H1 (cell line): ENCODE results near the gene GBP7. TPM values are rescaled to one million over a fixed set of nuclear protein-coding genes. Genes with fewer than 3 reads are reported as not detected.

Experiments
- CTCF ChIA-PET: fragments of 300-600 bp; sonication (Branson Sonifier 250); formaldehyde crosslinking; loops from one replicate; lab custom pipeline; 2021; ENCODE audit not compliant: partially characterized antibody; lab: Charles Lee
- POLR2A ChIA-PET: fragments of 300-600 bp; sonication (Branson Sonifier 250); formaldehyde crosslinking; loops from one replicate; lab custom pipeline; 2021; ENCODE audit warnings: inconsistent platforms; ENCODE audit not compliant: partially characterized antibody; lab: Charles Lee
- DNase-seq, 2 experiments: peaks; one replicate each; pipeline versions ENCODE4 v3.0.0 to v3.0.0-alpha.2; 2010 to 2022; ENCODE audit warnings: low spot score in 2 of 2, low read depth in 1 of 2, mixed read lengths in 1 of 2
- FAIRE-seq: peaks from 2 replicates; lab custom pipeline; 2011; peaks lifted over from hg19 to GRCh38; lab: Jason Lieb, UNC
- H2AFZ ChIP-seq: 2 replicates; pipeline ENCODE4 v1.8.1; 2012; ENCODE audit warnings: low read length, inconsistent platforms
- H2AK5ac ChIP-seq: 2 replicates; pipeline ENCODE4 v1.6.1; 2013; ENCODE audit warnings: low read depth, low read length
- H2BK120ac ChIP-seq: replicated peaks from 2 replicates; pipeline ENCODE3; 2013; ENCODE audit warnings: low read depth, low read length, inconsistent platforms
- H2BK12ac ChIP-seq: 2 replicates; pipeline ENCODE4 v1.6.1; 2013; ENCODE audit warnings: low read depth, low read length
- H2BK15ac ChIP-seq: 2 replicates; pipeline ENCODE4 v1.6.1; 2013; ENCODE audit warnings: low read length
- H2BK20ac ChIP-seq: 2 replicates; pipeline ENCODE4 v1.6.1; 2013; ENCODE audit warnings: low read length
- H2BK5ac ChIP-seq: 2 replicates; pipeline ENCODE4 v1.6.1; 2013; ENCODE audit warnings: low read depth, low read length
- H3K14ac ChIP-seq: 2 replicates; pipeline ENCODE4 v1.6.1; 2013; ENCODE audit warnings: inconsistent platforms; ENCODE audit not compliant: insufficient read length
- H3K18ac ChIP-seq: 2 replicates; pipeline ENCODE4 v1.6.1; 2013; ENCODE audit warnings: low read length; ENCODE audit errors: extremely low read depth
- H3K23ac ChIP-seq: 2 replicates; pipeline ENCODE4 v1.6.1; 2013; ENCODE audit warnings: inconsistent platforms; ENCODE audit not compliant: insufficient read length
- H3K23me2 ChIP-seq: 2 replicates; pipeline ENCODE4 v1.6.1; 2013; ENCODE audit warnings: low read depth, low read length
- H3K27ac ChIP-seq: 2 replicates; pipeline ENCODE4 v1.6.1; 2011; ENCODE audit warnings: low read depth, low read length, inconsistent platforms
- H3K27me3 ChIP-seq, 4 experiments: replicated peaks in 1 of 4; 1 replicate in 1 of 4; 2 replicates in 3 of 4; pipeline versions ENCODE4 v1.6.1 to v1.8.1; 2011 to 2013; ENCODE audit warnings: low read length in 3 of 4, mild to moderate bottlenecking in 3 of 4, inconsistent platforms in 2 of 4, mixed read lengths in 2 of 4, moderate library complexity in 1 of 4; ENCODE audit not compliant: control insufficient read depth in 3 of 4, insufficient read depth in 3 of 4; ENCODE audit errors: extremely low read depth in 1 of 4
- H3K36me3 ChIP-seq, 4 experiments: 2 replicates each; pipeline versions ENCODE4 v1.6.1 to v1.8.1; 2011 to 2013; ENCODE audit warnings: mild to moderate bottlenecking in 4 of 4, low read length in 3 of 4, moderate library complexity in 2 of 4, control low read depth in 1 of 4, inconsistent platforms in 1 of 4; ENCODE audit not compliant: insufficient read depth in 4 of 4, control insufficient read depth in 2 of 4
- H3K4ac ChIP-seq: replicated peaks from 2 replicates; pipeline ENCODE3; 2013; ENCODE audit warnings: low read length, low read depth, mixed read lengths, inconsistent platforms; ENCODE audit not compliant: insufficient read length
- H3K4me1 ChIP-seq, 4 experiments: replicated peaks in 1 of 4; 1 replicate in 1 of 4; 2 replicates in 3 of 4; pipeline versions ENCODE4 v1.6.1 to v1.8.1; 2011 to 2013; ENCODE audit warnings: low read length in 3 of 4, inconsistent platforms in 2 of 4, mixed read lengths in 1 of 4; ENCODE audit not compliant: insufficient read depth in 4 of 4, control insufficient read depth in 3 of 4
- H3K4me2 ChIP-seq, 2 experiments: 2 replicates each; pipeline versions ENCODE4 v1.6.1 to v1.8.1; 2011 to 2013; ENCODE audit warnings: low read depth in 2 of 2, low read length in 2 of 2, control low read depth in 1 of 2, inconsistent platforms in 1 of 2, mild to moderate bottlenecking in 1 of 2; ENCODE audit not compliant: insufficient read depth in 1 of 2
- H3K4me3 ChIP-seq, 4 experiments: fragments of 200-600, 300-600 bp in 1 of 4; sonication (generic), shearing (Covaris generic), sonication (Bioruptor Twin) in 1 of 4; 2 replicates each; pipeline versions ENCODE4 v1.5.1 to v1.8.1; 2011 to 2016; ENCODE audit warnings: low read length in 4 of 4, low read depth in 3 of 4, control low read depth in 2 of 4, inconsistent platforms in 2 of 4, mild to moderate bottlenecking in 2 of 4, mixed read lengths in 1 of 4, moderate library complexity in 1 of 4; ENCODE audit not compliant: insufficient read depth in 2 of 4; ENCODE audit errors: extremely low read depth in 1 of 4
- H3K56ac ChIP-seq: replicated peaks from 2 replicates; pipeline ENCODE3; 2013; ENCODE audit warnings: low read depth, mild to moderate bottlenecking, mixed read lengths, low read length, inconsistent platforms; ENCODE audit not compliant: insufficient read length
- H3K79me1 ChIP-seq: 2 replicates; pipeline ENCODE4 v1.6.1; 2013; ENCODE audit warnings: low read depth, low read length, control low read depth
- H3K79me2 ChIP-seq, 2 experiments: 2 replicates each; pipeline versions ENCODE4 v1.6.1 to v1.8.1; 2012 to 2013; ENCODE audit warnings: low read length in 2 of 2, mild to moderate bottlenecking in 2 of 2, inconsistent platforms in 1 of 2; ENCODE audit not compliant: insufficient read depth in 2 of 2, control insufficient read depth in 1 of 2
- H3K9ac ChIP-seq, 4 experiments: replicated peaks in 1 of 4; 1 replicate in 1 of 4; 2 replicates in 3 of 4; pipeline versions ENCODE4 v1.6.1 to v1.8.1; 2011 to 2013; ENCODE audit warnings: low read depth in 3 of 4, low read length in 3 of 4, control low read depth in 2 of 4, mild to moderate bottlenecking in 2 of 4, moderate library complexity in 2 of 4, inconsistent platforms in 1 of 4; ENCODE audit errors: extremely low read depth in 1 of 4
- H3K9me3 ChIP-seq, 2 experiments: 2 replicates each; pipeline versions ENCODE4 v1.6.1 to v1.8.1; 2012 to 2013; ENCODE audit warnings: mild to moderate bottlenecking in 2 of 2, moderate library complexity in 2 of 2, control low read depth in 1 of 2, inconsistent platforms in 1 of 2, low read depth in 1 of 2, low read length in 1 of 2, mixed read lengths in 1 of 2; ENCODE audit not compliant: insufficient read depth in 2 of 2
- H4K20me1 ChIP-seq, 2 experiments: replicated peaks in 1 of 2; 2 replicates each; pipeline versions ENCODE3 to v1.8.1; 2011 to 2013; ENCODE audit warnings: inconsistent platforms in 2 of 2, low read length in 2 of 2, mild to moderate bottlenecking in 1 of 2; ENCODE audit not compliant: insufficient read depth in 2 of 2, control insufficient read depth in 1 of 2
- H4K5ac ChIP-seq: 2 replicates; pipeline ENCODE4 v1.6.1; 2013; ENCODE audit warnings: low read length, low read depth, mixed read lengths, inconsistent platforms; ENCODE audit not compliant: insufficient read length
- H4K8ac ChIP-seq: 2 replicates; pipeline ENCODE4 v1.8.0; 2013; ENCODE audit warnings: mild to moderate bottlenecking, moderate library complexity, low read length, inconsistent platforms; ENCODE audit not compliant: insufficient read depth; ENCODE audit errors: extremely low read depth
- H4K91ac ChIP-seq: replicated peaks from 2 replicates; pipeline ENCODE3; 2013; ENCODE audit warnings: low read length, mixed read lengths, inconsistent platforms; ENCODE audit not compliant: insufficient read length
- ASH2L ChIP-seq: fragments of 200-600, 300-600 bp; sonication (generic); IDR thresholded peaks from one replicate; pipeline ENCODE4 v1.7.1; 2017; ENCODE audit warnings: low read length
- SIN3A ChIP-seq, 2 experiments: IDR thresholded peaks in 1 of 2; conservative IDR thresholded peaks in 1 of 2; 2 replicates each; pipeline ENCODE4 v1.6.1; 2011 to 2012; ENCODE audit warnings: low read length in 2 of 2, improper control_type of control experiment in 1 of 2, low read depth in 1 of 2, mild to moderate bottlenecking in 1 of 2
- SP1 ChIP-seq: IDR thresholded peaks from 2 replicates; pipeline ENCODE4 v1.6.1; 2011; ENCODE audit warnings: low read depth, low read length
- SP2 ChIP-seq: IDR thresholded peaks from 2 replicates; pipeline ENCODE4 v1.6.1; 2012; ENCODE audit warnings: mild to moderate bottlenecking, low read length, inconsistent platforms
- TAF1 ChIP-seq: IDR thresholded peaks from 2 replicates; pipeline ENCODE4 v1.6.1; 2011; ENCODE audit warnings: mild to moderate bottlenecking, low read depth, low read length
- WGBS, 2 experiments: shearing (Covaris generic) in 1 of 2; methylation state at CpG; one replicate each; pipeline versions ENCODE4 v1.1.6 to v1.1.7; 2013 to 2015; ENCODE audit warnings: low lambda C conversion rate in 2 of 2, mixed read lengths in 2 of 2, inconsistent platforms in 1 of 2, low coverage in 1 of 2, missing lambda C conversion rate in 1 of 2; ENCODE audit not compliant: insufficient replicate concordance in 2 of 2, insufficient coverage in 1 of 2, insufficient read length in 1 of 2; ENCODE audit errors: extremely low coverage in 1 of 2, missing lambda C conversion rate in 1 of 2; 5-methylcytosine and 5-hydroxymethylcytosine counted together
- polyA plus RNA-seq, 7 experiments: library from polyadenylated mRNA; depleted of rRNA in 3 of 7; stranded (reverse) in 5 of 7; unstranded in 2 of 7; fragments of >200 nt in 5 of 7; fragments of 200-250 nt in 2 of 7; gene quantifications; 1 replicate in 5 of 7; 2 replicates in 1 of 7; 4 replicates in 1 of 7; pipeline versions ENCODE4 v1.2.1 to v1.2.3, GENCODE V29; 2011 to 2013; ENCODE audit warnings: missing spikeins in 2 of 7, mixed read lengths in 2 of 7
- total RNA-seq: library from RNA; stranded (reverse); fragmentation: NEBNext Ultra II Directional; extraction: Animal tissue kit (Norgen Biotek cat#: 25700); gene quantifications from 2 replicates; pipeline ENCODE4 v1.2.1, GENCODE V29; 2021

The GBP7 gene
- total and polyA plus RNA-seq, 2 of the 8 experiments (the other 6 are each of a cell fraction or from before 2014, with no cell fraction given) = not detected

GRCh38 chr1:89121641-89122040 lies 54.2 kb downstream of the GBP7 start:
- H3K9me3 ChIP-seq = no peaks in the 10 kb centered on the region
- H3K27me3 ChIP-seq = peaks cover 0 to 1% (median 0%) of the 10 kb centered on the region in 4 experiments; a peak in 1 of 7 replicates
- no peaks in the 10 kb centered on the region for H3K4me1 ChIP-seq
- H3K27ac ChIP-seq = no peak overlapping the region
- H2AK5ac ChIP-seq = no peak overlapping the region
- H4K8ac ChIP-seq = no peak overlapping the region
- H3K4ac ChIP-seq = no peak overlapping the region
- H2BK5ac ChIP-seq = no peak overlapping the region
- H2AFZ ChIP-seq = no peak overlapping the region
- no peak overlapping the region for H4K5ac ChIP-seq
- no peak overlapping the region for H3K4me3 ChIP-seq
- WGBS, 2 experiments = 94% methylated on average over 8 of the region's 8 CpGs; no CpG with 5 or more reads in 1 of the 2 experiments
- no peaks in the 10 kb centered on the region for H3K36me3 ChIP-seq
- FAIRE-seq (no peak), DNase-seq (no peak)
- H2BK20ac ChIP-seq = no peak overlapping the region
- H4K91ac ChIP-seq = no peak overlapping the region
- no peak overlapping the region for H2BK15ac ChIP-seq
- no peak overlapping the region for H3K23ac ChIP-seq
- H3K4me2 ChIP-seq = no peak overlapping the region
- no peaks in the 10 kb centered on the region for H3K23me2 ChIP-seq
- H2BK120ac ChIP-seq = no peak overlapping the region
- ChIA-PET CTCF (no interaction called here), POLR2A (no interaction called here)
- TF ChIP-seq SIN3A (conservative IDR thresholded peaks at IDR 0.05 in 1 of 2, IDR thresholded peaks at IDR 0.05 in 1 of 2; ENCODE audit: low read depth in 1 of 2, low read length in 2 of 2) = no peak
- TF ChIP-seq ASH2L = no peak
- no peak for TF ChIP-seq SP2
- TF ChIP-seq TAF1 = no peak
- no peak for TF ChIP-seq SP1
- no peaks in the 10 kb centered on the region for H3K79me1 ChIP-seq
- H3K18ac ChIP-seq = no peak overlapping the region
- H3K14ac ChIP-seq = no peak overlapping the region
- no peak overlapping the region for H3K56ac ChIP-seq
- H4K20me1 ChIP-seq = no peaks in the 10 kb centered on the region
- H2BK12ac ChIP-seq = no peak overlapping the region
- H3K79me2 ChIP-seq = no peaks in the 10 kb centered on the region
- no peak overlapping the region for H3K9ac ChIP-seq
